Fibroblast of lung (primary cell): ENCODE measurements around the gene GALNT1. TPM values are rescaled to one million over a fixed set of nuclear protein-coding genes. Genes with fewer than 3 reads are reported as not detected.

Experiments
- DNase-seq, 2 donors: peaks; one replicate each; pipeline versions ENCODE4 v3.0.0 to v3.0.0-alpha.2; 2010; ENCODE audit warnings: low read depth in 2 of 2
- H2AFZ ChIP-seq: 2 replicates; pipeline ENCODE4 v1.5.1; 2012; ENCODE audit warnings: low read length, control low read depth, inconsistent platforms
- H3K27ac ChIP-seq: 2 replicates; pipeline ENCODE4 v1.5.1; 2011; ENCODE audit warnings: low read length, control low read depth; ENCODE audit not compliant: insufficient read depth
- H3K27me3 ChIP-seq: 2 replicates; pipeline ENCODE4 v1.5.1; 2011; ENCODE audit warnings: mild to moderate bottlenecking, low read length; ENCODE audit not compliant: control insufficient read depth, insufficient read depth
- H3K36me3 ChIP-seq: 2 replicates; pipeline ENCODE4 v1.5.1; 2011; ENCODE audit warnings: low read length; ENCODE audit not compliant: control insufficient read depth, insufficient read depth
- H3K4me1 ChIP-seq: 2 replicates; pipeline ENCODE4 v1.5.1; 2011; ENCODE audit warnings: low read length; ENCODE audit not compliant: control insufficient read depth, insufficient read depth; ENCODE audit errors: extremely low read depth
- H3K4me2 ChIP-seq: 2 replicates; pipeline ENCODE4 v1.5.1; 2011; ENCODE audit warnings: low read length, control low read depth; ENCODE audit not compliant: insufficient read depth; ENCODE audit errors: extremely low read depth
- H3K4me3 ChIP-seq, 4 experiments: fragments of 200-600 bp in 1 of 4; sonication (generic) in 1 of 4; replicated peaks in 1 of 4; 2 replicates each; pipeline ENCODE4 v1.5.1; 2011 to 2016; ENCODE audit warnings: low read length in 4 of 4, low read depth in 3 of 4, mild to moderate bottlenecking in 3 of 4, control low read depth in 2 of 4, inconsistent platforms in 1 of 4, mixed read lengths in 1 of 4; ENCODE audit not compliant: insufficient read depth in 1 of 4; ENCODE audit errors: control extremely low read depth in 1 of 4
- H3K79me2 ChIP-seq: 2 replicates; pipeline ENCODE4 v1.5.1; 2012; ENCODE audit warnings: mild to moderate bottlenecking, low read length, inconsistent platforms; ENCODE audit not compliant: control insufficient read depth, insufficient read depth
- H3K9ac ChIP-seq: 2 replicates; pipeline ENCODE4 v1.5.1; 2011; ENCODE audit warnings: mild to moderate bottlenecking, low read length, control low read depth; ENCODE audit not compliant: insufficient read depth
- H3K9me3 ChIP-seq: 2 replicates; pipeline ENCODE4 v1.5.1; 2012; ENCODE audit warnings: low read depth, low read length; ENCODE audit not compliant: control insufficient read depth, insufficient read depth
- H4K20me1 ChIP-seq: 2 replicates; pipeline ENCODE4 v1.5.1; 2011; ENCODE audit warnings: low read length; ENCODE audit not compliant: control insufficient read depth, insufficient read depth; ENCODE audit errors: extremely low read depth
- EZH2 ChIP-seq: IDR thresholded peaks from 2 replicates; pipeline ENCODE4 v1.5.1; 2012; ENCODE audit warnings: low read length, control low read depth, mild to moderate bottlenecking; ENCODE audit errors: missing control alignments
- polyA plus RNA-seq, 2 donors: library from polyadenylated mRNA; depleted of rRNA in 1 of 2; stranded (reverse) in 1 of 2; unstranded in 1 of 2; fragments of >200 nt; gene quantifications; 2 replicates each; pipeline ENCODE4 v1.2.1, GENCODE V29; 2011 to 2012; ENCODE audit warnings: missing spikeins in 1 of 2
- total RNA-seq: library from RNA; depleted of rRNA; stranded (reverse); fragments of >200 nt; gene quantifications from 2 replicates; pipeline ENCODE4 v1.2.1, GENCODE V29; 2014
- TF ChIP-seq, protein P1 (sequence below), 2 donors: IDR thresholded peaks in 1 of 2; conservative IDR thresholded peaks in 1 of 2; 1 replicate in 1 of 2; 2 replicates in 1 of 2; pipeline ENCODE4 v1.5.1; 2011 to 2012; ENCODE audit warnings: low read length in 2 of 2, control low read depth in 1 of 2, inconsistent platforms in 1 of 2, low read depth in 1 of 2, mild to moderate bottlenecking in 1 of 2

The GALNT1 gene
- total and polyA plus RNA-seq, 2 donors (not counting 1 experiment from before 2014, with no cell fraction given) = 31.7 to 53.3 TPM

DNA sequence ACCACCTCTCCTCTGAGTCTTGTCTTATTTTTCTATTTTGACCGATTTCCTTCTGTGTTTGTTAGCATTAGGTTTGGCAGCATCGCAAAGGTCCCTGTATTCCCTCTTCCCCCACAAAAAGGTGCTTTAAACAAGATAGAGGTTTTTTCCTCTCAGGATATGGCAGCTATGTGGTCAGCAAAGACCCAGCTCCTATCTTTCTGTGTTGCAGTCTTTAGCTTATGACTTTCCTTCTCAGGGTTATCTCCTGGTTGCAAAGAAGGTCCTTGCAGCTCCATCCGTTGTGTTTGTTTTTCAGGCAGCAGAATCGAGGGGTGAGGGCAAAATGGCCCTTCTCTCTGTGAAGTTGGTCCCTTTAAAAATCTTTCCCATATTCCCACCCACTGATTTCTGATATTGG, 38.4 kb downstream of the GALNT1 start:
- H3K36me3 ChIP-seq = no peaks in the 10 kb centered on the region
- no peak for DNase-seq
- no peaks in the 10 kb centered on the region for H3K9me3 ChIP-seq
- H3K4me1 ChIP-seq = no peaks in the 10 kb centered on the region
- no peaks in the 10 kb centered on the region for H4K20me1 ChIP-seq
- H3K79me2 ChIP-seq = no peaks in the 10 kb centered on the region
- H3K27me3 ChIP-seq = no peaks in the 10 kb centered on the region
- H3K27ac ChIP-seq = no peak overlapping the region
- no peak overlapping the region for H3K9ac ChIP-seq
- H3K4me3 ChIP-seq = no peak overlapping the region
- no peak overlapping the region for H3K4me2 ChIP-seq
- H2AFZ ChIP-seq = no peak overlapping the region
- TF ChIP-seq, protein P1, sequence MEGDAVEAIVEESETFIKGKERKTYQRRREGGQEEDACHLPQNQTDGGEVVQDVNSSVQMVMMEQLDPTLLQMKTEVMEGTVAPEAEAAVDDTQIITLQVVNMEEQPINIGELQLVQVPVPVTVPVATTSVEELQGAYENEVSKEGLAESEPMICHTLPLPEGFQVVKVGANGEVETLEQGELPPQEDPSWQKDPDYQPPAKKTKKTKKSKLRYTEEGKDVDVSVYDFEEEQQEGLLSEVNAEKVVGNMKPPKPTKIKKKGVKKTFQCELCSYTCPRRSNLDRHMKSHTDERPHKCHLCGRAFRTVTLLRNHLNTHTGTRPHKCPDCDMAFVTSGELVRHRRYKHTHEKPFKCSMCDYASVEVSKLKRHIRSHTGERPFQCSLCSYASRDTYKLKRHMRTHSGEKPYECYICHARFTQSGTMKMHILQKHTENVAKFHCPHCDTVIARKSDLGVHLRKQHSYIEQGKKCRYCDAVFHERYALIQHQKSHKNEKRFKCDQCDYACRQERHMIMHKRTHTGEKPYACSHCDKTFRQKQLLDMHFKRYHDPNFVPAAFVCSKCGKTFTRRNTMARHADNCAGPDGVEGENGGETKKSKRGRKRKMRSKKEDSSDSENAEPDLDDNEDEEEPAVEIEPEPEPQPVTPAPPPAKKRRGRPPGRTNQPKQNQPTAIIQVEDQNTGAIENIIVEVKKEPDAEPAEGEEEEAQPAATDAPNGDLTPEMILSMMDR (conservative IDR thresholded peaks at IDR 0.05 in 1 of 2, IDR thresholded peaks at IDR 0.05 in 1 of 2; ENCODE audit: low read depth in 1 of 2, low read length in 2 of 2) = no peak
- no peak for TF ChIP-seq EZH2

DNA sequence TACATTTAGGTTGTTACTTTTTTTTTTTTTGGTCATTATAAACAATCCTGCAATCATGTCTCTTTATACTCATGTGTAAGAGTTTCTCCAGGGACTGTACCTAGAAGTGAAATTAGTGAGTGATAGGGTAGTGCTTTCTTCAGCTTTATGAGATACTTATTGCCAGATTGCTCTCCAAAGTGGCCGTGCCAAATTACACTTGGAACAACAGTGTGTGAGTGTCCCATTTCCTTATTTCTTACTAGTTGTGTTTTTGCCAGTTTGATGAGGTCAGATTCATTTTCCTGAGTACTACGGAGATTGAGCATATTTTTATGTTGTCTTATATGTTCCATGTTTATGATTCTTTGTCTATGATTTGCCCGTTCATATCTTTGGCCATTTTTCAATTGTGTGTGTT, 39.2 kb downstream of the GALNT1 start:
- no peak for TF ChIP-seq EZH2
- TF ChIP-seq, protein P1 (conservative IDR thresholded peaks at IDR 0.05 in 1 of 2, IDR thresholded peaks at IDR 0.05 in 1 of 2; ENCODE audit: low read depth in 1 of 2, low read length in 2 of 2) = no peak
- no peak overlapping the region for H3K9ac ChIP-seq
- H3K4me1 ChIP-seq = no peaks in the 10 kb centered on the region
- DNase-seq = peak; percentile 10 to 19
- no peaks in the 10 kb centered on the region for H3K79me2 ChIP-seq
- no peak overlapping the region for H2AFZ ChIP-seq
- H3K36me3 ChIP-seq = no peaks in the 10 kb centered on the region
- no peaks in the 10 kb centered on the region for H3K9me3 ChIP-seq
- no peak overlapping the region for H3K27ac ChIP-seq
- H3K4me2 ChIP-seq = no peak overlapping the region
- H3K27me3 ChIP-seq = no peaks in the 10 kb centered on the region
- no peak overlapping the region for H3K4me3 ChIP-seq
- H4K20me1 ChIP-seq = no peaks in the 10 kb centered on the region

DNA sequence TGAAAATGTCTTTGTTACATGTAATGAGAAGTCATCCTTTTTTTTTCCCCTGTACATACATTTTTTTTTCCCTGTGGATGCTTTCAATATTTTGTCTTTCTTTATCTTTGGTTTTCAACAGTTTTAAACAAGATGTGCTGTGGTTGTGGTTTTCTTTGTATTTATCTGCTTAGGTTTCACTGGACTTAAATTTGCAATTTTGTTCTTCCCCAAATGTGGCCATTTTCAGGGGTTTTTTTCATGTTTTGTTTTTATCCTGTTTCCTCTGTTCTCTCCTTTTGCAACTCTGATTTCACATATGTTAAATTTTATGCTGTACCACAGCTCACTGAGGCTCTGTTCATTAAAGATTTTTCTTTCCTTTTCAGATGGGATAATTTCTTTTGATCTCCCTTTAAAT, 41.7 kb downstream of the GALNT1 start:
- H3K36me3 ChIP-seq = no peaks in the 10 kb centered on the region
- H3K9ac ChIP-seq = no peak overlapping the region
- no peak overlapping the region for H2AFZ ChIP-seq
- H3K27ac ChIP-seq = no peak overlapping the region
- no peaks in the 10 kb centered on the region for H3K4me1 ChIP-seq
- no peak overlapping the region for H3K4me2 ChIP-seq
- no peaks in the 10 kb centered on the region for H3K9me3 ChIP-seq
- no peak for DNase-seq
- H3K4me3 ChIP-seq = no peak overlapping the region
- TF ChIP-seq, protein P1 (conservative IDR thresholded peaks at IDR 0.05 in 1 of 2, IDR thresholded peaks at IDR 0.05 in 1 of 2; ENCODE audit: low read depth in 1 of 2, low read length in 2 of 2) = no peak
- TF ChIP-seq EZH2 = no peak
- H3K27me3 ChIP-seq = no peaks in the 10 kb centered on the region
- no peaks in the 10 kb centered on the region for H4K20me1 ChIP-seq
- H3K79me2 ChIP-seq = no peaks in the 10 kb centered on the region
